ENCODE data around the gene MEF2B. TPM values are rescaled to one million over a fixed set of nuclear protein-coding genes. Genes with fewer than 3 reads are reported as not detected.

MEF2B gene
- total RNA-seq, 2 experiments from 2014 or later, result 0.80 to 2.7 TPM

DNA sequence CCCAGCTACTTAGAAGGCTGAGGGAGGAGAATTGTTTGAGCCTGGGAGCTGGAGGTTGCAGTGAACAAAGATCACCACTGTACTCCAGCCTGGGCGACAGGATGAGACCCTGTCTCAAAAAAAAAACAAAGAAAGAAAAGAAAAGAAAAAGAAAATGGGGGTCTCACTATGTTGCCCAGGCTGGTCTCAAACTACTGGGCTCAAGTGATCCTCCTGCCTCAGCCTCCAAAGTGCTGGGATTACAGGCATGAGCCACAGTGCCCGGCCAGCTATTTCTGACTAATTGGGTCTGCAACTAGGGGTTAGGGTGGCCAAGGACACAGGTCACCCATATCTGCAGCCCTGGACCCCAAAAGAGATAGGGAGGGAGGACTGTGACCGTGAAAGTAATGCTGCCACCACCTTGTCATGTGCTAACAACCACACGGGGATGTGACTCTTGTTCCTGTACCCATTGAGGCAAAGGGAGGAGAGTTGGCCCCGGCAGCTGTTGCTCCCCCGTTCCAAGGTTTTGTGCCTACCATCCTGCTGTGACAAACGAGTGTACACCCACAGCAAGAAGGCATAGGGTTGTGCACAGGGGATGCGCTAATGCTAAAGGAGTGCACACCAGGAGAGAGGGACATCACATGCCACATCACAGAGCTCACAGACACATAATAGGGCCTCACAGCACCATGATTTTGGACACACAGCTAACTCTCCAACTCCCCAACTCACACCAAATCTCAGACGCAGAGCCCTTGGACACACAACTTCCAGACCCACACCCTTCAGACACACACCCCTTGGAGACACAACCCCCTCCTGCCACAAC lies 619 bp downstream of the MEF2B start:
- ChIA-PET POLR2A (no interaction called here), CTCF (interaction anchor here (0.7 to 1.8 kb wide), 3 partner anchors 16 to 23 kb away, joined by 3 to 5 read pairs (median 3); no protein-coding TSS in a partner anchor)

DNA sequence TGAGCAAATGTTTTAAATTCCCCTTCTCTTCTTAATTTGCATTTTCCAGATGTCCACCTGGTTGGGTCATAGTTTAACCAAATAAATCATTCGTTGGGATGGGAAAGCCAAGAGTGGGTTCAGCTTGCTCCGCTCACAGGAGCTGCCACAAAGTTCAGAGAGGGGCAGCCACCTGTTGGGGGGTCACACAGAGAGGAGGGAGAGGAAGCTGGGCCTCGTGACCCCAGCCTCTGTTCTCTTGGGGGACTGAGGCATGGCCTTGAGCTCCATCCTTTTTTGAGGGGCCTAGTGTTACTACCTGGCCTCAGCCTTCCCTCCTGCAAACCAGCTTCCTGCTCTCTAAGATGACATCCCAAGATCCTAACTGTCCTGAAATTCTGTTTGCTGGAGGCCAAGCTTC lies 2.5 kb downstream of the MEF2B start:
- POLR2A ChIA-PET, result no interaction called here
- CTCF ChIA-PET, result no interaction called here

GRCh38 chr19:19165396-19165795 lies 4.7 kb downstream of the MEF2B start:
- POLR2A ChIA-PET, result no interaction called here
- CTCF ChIA-PET, result interaction anchor here (2.2 kb wide), 1 partner anchor 9 kb away, joined by 8 read pairs; no protein-coding TSS in a partner anchor

- CTCF ChIA-PET, result no interaction called here
- POLR2A ChIA-PET, result no interaction called here
These were observed 7.6 kb downstream of the MEF2B start for GRCh38 chr19:19162495-19162894.

- ChIA-PET POLR2A (no interaction called here), CTCF (interaction anchor here (1.8 kb wide), 1 partner anchor 15 kb away, joined by 4 read pairs; no protein-coding TSS in a partner anchor)
These were observed 9.5 kb downstream of the MEF2B start for GRCh38 chr19:19160461-19161035.

DNA sequence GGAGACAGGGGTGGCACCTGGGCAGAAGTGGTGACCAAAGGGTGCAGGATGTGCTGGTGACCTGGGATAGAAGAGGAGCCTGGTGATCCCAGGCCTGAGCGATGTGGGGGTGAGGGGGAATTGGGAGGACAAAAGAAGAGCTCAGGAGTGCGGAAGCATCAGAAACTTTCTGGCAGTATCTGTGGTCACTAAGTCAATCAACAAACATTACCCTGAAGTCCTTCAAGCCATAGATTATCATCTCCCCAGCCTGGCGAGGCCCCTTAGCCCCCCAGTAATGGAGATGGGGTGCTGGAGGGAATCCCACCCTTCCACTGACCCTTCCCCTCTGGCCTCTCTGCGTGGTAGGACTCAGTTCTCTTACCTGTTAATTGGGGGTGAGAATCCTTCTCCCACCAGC lies 10.5 kb downstream of the MEF2B start:
- CTCF ChIA-PET, result interaction anchor here (0.6 to 1.8 kb wide), 3 partner anchors 14 to 1685 kb away, joined by 3 to 4 read pairs (median 4); no protein-coding TSS in a partner anchor
- POLR2A ChIA-PET, result no interaction called here

DNA sequence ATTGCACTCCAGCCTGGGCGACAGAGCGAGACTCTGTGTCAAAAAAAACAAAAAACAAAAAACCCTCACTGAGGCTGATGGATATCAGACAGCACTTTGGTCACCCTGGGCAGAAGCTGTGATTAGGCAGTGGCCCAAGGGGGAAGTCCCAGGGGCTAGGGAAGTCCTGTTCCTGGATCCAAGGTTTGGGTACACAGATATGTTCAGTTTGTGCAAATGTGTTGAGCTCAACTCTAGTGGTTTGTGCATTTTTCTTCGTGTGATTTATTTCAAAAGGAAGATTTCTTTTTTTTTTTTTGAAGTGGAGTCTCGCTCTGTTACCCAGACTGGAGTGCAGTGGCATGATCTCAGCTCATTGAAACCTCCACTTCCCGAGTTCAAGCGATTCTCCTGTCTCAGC lies 12.3 kb downstream of the MEF2B start:
- POLR2A ChIA-PET, result no interaction called here
- CTCF ChIA-PET, result interaction anchor here (0.6 to 3.0 kb wide), 4 partner anchors 11 to 34 kb away, joined by 3 to 13 read pairs (median 6); no protein-coding TSS in a partner anchor

GRCh38 chr19:19155495-19156219 lies 14.4 kb downstream of the MEF2B start:
- ChIA-PET POLR2A (no interaction called here), CTCF (interaction anchor here (0.8 to 3.0 kb wide), 4 partner anchors 9 to 37 kb away, joined by 3 to 13 read pairs (median 4); no protein-coding TSS in a partner anchor)

DNA sequence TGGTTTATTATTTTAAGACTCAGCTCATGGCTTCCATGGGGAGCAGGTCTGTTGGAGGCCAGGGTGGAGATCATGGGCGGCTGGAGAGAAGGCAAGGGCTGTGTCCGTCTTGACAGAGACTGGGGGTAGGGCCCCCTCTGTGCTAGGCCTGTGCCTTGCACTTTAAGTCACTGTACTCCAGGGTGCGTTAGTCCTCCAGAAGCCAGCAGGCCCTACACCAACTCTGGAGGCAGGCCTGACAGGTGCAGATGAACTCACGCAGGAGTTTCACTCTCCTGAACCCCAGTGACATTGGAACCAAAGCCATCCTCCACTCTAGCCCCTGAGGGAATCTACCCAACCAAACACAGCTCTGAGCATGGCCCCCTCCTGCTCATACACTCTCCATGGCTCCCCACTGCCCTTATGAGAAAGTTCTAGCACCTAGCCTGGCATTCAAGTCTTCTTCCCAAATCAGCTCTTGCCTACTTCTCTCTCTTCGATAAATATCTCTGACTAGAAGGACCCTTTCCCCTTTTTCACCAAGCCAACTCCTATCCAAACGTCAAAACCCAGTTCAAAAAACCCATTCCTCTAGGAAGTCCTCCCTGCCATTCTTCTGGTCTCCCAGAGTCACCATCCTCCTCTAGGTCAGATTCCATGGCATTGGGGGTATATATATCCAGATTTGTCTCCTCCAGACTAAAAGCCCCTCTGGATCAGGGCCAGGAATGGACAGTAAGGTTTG lies 15.1 kb downstream of the MEF2B start:
- ChIA-PET CTCF (no interaction called here), POLR2A (no interaction called here)

DNA sequence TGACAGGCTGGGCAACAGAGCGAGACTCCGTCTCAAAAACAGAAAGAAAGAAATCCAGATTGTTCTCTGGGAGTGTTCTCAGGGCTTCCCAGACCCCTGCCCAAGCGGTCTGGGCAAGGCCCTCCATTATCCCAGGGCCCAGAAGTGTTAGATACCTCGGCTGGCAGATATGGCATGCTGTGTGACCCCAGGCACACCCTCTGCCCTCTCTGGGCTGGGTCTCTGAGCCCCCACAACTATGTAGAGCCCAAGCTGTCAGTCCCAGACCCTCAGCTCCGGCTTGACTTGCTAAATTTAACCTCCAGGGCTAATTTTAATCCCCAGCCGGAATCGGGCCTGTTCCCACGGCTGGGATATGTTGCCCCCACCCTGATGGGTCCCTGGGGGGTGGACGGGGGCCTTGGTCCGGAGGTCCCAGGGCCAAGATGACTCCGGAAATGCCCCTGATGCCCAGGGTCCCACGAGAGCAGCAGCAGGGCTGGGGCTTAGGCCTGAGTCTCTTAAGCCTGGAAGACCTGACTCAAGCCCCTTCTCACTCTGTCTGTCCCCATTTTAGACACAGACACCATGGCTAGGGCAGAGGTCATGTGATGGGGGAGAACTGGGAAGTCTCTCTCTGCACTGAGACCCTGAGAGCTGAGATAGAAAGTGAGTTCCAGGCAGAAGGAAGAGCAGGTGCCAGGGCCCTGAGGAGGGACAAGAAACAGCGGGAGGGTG lies 17.2 kb downstream of the MEF2B start:
- ChIA-PET POLR2A (no interaction called here), CTCF (interaction anchor here (0.6 kb wide), 1 partner anchor 96 kb away, joined by 3 read pairs; no protein-coding TSS in a partner anchor)

- ChIA-PET CTCF (no interaction called here), POLR2A (no interaction called here)
These were observed 18.6 kb downstream of the MEF2B start for GRCh38 chr19:19151418-19151817.

DNA sequence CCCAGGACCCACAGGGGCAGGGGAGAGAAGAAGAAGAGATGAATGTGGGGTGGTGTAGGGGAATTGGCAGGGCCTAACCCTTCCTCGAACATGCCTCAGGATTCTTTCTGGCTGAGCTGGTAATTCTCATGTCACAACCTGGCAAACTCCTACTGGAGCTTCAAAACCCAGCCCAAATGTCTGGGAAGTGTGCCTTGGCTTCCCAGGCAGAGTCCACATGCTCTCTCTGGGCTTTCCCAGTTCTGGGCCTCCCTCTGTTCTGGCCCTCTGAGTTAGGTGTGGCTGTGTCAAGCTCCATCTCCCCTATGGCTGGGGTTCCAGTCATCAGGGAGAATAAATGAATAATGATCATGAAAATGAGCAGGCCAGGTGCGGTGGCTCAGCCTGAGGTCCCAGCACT lies 20.6 kb downstream of the MEF2B start:
- ChIA-PET POLR2A (no interaction called here), CTCF (no interaction called here)

- ChIA-PET POLR2A (interaction anchor here (0.6 kb wide), 2 partner anchors 24 to 406 kb away, joined by 3 to 4 read pairs; no protein-coding TSS in a partner anchor), CTCF (interaction anchor here (0.6 to 1.9 kb wide), 4 partner anchors 21 to 127 kb away, joined by 3 to 9 read pairs (median 4); partner anchors contain the start of gene MEF2B)
These were observed 21.6 kb downstream of the MEF2B start for GRCh38 chr19:19148504-19148903.

DNA sequence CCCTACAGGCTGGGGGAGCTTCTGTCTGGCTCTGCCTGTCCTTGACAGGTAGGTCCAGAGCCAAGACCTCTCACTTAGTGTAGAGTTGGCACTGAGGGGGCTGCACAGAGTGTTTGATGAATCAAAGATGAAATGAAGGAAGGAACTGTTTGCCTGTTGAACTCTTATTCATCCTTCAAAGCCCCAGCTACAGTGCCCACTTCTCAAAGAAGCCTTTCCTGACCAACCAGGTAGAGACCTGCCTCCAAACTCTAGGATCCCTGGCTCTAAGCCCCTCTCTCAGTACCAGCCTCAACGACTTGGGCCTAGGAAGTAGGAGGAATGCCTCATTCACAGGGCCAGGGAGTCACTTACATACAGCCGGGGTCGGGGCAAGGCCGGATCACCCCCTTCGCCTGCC lies 22.7 kb downstream of the MEF2B start:
- POLR2A ChIA-PET, result no interaction called here
- CTCF ChIA-PET, result interaction anchor here (1.6 to 2.6 kb wide), 3 partner anchors 10 to 28 kb away, joined by 5 to 13 read pairs (median 9); partner anchors contain the start of gene MEF2B

- ChIA-PET CTCF (interaction anchor here (0.5 to 2.6 kb wide), 5 partner anchors 10 to 93 kb away, joined by 3 to 13 read pairs (median 4); no protein-coding TSS in a partner anchor), POLR2A (no interaction called here)
These were observed 23.2 kb downstream of the MEF2B start for GRCh38 chr19:19146865-19147264.

DNA sequence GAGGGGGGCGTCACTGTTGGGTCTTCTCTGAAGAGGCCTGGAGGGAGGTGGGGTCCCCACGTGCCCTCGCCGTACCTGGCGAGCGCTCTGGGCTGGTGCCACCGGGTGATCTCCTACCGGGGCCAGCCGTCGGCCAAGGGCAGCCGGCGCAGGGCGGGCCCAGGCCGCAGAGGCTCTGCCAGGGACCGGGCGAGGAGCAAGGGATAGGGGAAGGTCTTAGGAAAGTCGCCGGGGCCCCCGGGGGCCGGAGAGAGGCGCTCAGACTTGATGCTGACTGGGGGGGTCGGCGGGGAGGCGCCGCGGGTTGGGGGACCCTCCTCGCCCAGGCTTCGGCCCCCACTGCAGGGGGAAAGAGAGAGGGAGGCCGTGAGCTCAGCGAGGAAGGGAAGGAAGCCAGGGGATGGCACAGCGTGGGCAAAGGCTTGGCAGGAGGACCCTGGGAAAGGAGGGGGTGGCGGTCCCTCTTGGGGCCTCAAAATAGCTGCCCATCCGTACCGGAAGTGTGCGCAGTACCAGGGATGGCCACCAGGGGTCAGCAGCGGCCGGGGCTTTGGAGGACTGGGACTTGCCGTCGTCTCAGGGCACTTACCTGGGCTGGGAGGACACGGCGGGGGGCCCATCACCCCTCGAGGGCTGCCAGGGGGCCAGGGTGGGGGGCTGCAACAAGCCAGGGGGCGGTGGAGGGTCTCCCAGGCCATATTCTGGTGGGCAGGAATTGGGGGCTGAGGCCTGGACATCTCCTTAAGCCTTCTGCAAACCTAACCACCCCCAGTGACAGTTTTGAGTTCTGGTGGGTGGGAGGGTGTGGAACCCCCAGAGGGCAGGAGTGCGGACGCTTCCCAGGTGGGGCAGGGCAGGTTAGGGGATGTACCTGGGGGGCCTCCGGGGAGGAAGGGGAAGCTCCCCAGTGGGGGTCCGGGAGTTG lies 24.1 kb downstream of the MEF2B start:
- POLR2A ChIA-PET, result no interaction called here
- CTCF ChIA-PET, result interaction anchor here (0.5 to 2.6 kb wide), 10 partner anchors 11 to 220 kb away, joined by 3 to 13 read pairs (median 4); no protein-coding TSS in a partner anchor

DNA sequence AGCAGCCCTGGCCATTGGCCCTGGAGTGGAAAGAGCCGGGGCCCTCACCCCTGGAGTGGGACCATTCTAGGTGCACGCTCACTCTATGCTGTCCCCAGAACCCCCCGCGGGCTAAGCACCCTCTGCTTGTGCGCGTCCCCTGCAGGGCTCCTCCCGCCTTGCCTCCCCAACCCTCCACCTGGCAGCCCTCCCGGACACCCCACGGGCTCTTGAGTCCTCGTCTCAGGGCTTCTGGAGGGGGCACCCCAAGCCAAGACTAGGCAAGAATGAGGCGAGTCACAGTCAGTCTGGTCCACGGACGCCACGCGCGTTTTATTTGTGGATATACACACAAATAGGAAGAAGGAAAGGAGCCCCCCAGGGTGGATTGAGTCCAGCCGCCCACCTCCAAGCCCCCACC lies 24.8 kb downstream of the MEF2B start:
- CTCF ChIA-PET, result interaction anchor here (0.7 to 2.6 kb wide), 8 partner anchors 12 to 221 kb away, joined by 3 to 13 read pairs (median 4); no protein-coding TSS in a partner anchor
- POLR2A ChIA-PET, result no interaction called here

Measured in activated CD8-positive, alpha-beta memory T cell treated with anti-CD3 and anti-CD28 coated beads for 36 hours (primary cell).